M059J (cell line): ENCODE results near the gene HHAT. TPM values are rescaled to one million over a fixed set of nuclear protein-coding genes. Genes with fewer than 3 reads are reported as not detected.
A peak's percentile ranks its signal among the peaks of the same experiment; 100 is the strongest.

Experiments
- DNase-seq: peaks from one replicate; pipeline ENCODE4 v3.0.0-alpha.2; 2012; ENCODE audit warnings: low read depth
- total RNA-seq: library from RNA; depleted of rRNA; stranded (reverse); fragments of >200 nt; shearing (Covaris generic); gene quantifications from 2 replicates; pipeline ENCODE4 v1.2.3, GENCODE V29; 2014

Gene HHAT
- total RNA-seq, 1 experiment from 2014 or later = 5.2 TPM

- peak; percentile 99 for DNase-seq
Observed at GRCh38 chr1:210597555-210598134, 268.9 kb downstream of the HHAT start.

- peak; percentile 100 for DNase-seq
Observed at GRCh38 chr1:210598135-210598652, 269.5 kb downstream of the HHAT start.

GRCh38 chr1:210600421-210601159 is 271.9 kb downstream of the HHAT start:
- DNase-seq = peak; percentile 44

- no peak for DNase-seq
Observed at GRCh38 chr1:210603123-210603522, 274.4 kb downstream of the HHAT start.

GRCh38 chr1:210605099-210605498 is 276.4 kb downstream of the HHAT start:
- no peak for DNase-seq

GRCh38 chr1:210607361-210607760 is 278.7 kb downstream of the HHAT start:
- peak; percentile 16 for DNase-seq

GRCh38 chr1:210608767-210609166 is 280.1 kb downstream of the HHAT start:
- no peak for DNase-seq

- DNase-seq = no peak
Observed at GRCh38 chr1:210616356-210616755, 287.7 kb downstream of the HHAT start.

GRCh38 chr1:210617293-210617692 is 288.6 kb downstream of the HHAT start:
- DNase-seq = no peak

GRCh38 chr1:210618369-210618768 is 289.7 kb downstream of the HHAT start:
- no peak for DNase-seq

GRCh38 chr1:210620867-210621488 is 292.3 kb downstream of the HHAT start:
- DNase-seq = no peak

GRCh38 chr1:210621712-210622111 is 293.0 kb downstream of the HHAT start:
- DNase-seq = no peak

GRCh38 chr1:210624722-210625121 is 296.0 kb downstream of the HHAT start:
- DNase-seq = no peak

GRCh38 chr1:210625715-210626114 is 297.0 kb downstream of the HHAT start:
- DNase-seq = no peak

GRCh38 chr1:210626341-210626740 is 297.6 kb downstream of the HHAT start:
- DNase-seq = no peak

- DNase-seq = peak; percentile 18
Observed at GRCh38 chr1:210627755-210628154, 299.1 kb downstream of the HHAT start.

- DNase-seq = no peak
Observed at GRCh38 chr1:210629276-210629675, 300.6 kb downstream of the HHAT start.

- DNase-seq = no peak
Observed at GRCh38 chr1:210631399-210631798, 302.7 kb downstream of the HHAT start.

- DNase-seq = no peak
Observed at GRCh38 chr1:210633140-210633539, 304.4 kb downstream of the HHAT start.

GRCh38 chr1:210633636-210634035 is 304.9 kb downstream of the HHAT start:
- DNase-seq = no peak

- DNase-seq = no peak
Observed at GRCh38 chr1:210635108-210635507, 306.4 kb downstream of the HHAT start.

GRCh38 chr1:210641582-210641981 is 312.9 kb downstream of the HHAT start:
- no peak for DNase-seq
